Activated CD4-positive, CD25-positive, alpha-beta regulatory T cell (primary cell): Measurements from ENCODE around the gene CALHM4.
"Not testable (repeated sequence)": the region's sequence is repeated elsewhere in the genome, so short reads cannot be mapped to it uniquely, and the experiment has no call there.

Source experiments
- DNase-seq, 4 experiments: peaks; one replicate each; lab custom pipeline; 2025; lab: John Stamatoyannopoulos, UW

The CALHM4 gene

DNA sequence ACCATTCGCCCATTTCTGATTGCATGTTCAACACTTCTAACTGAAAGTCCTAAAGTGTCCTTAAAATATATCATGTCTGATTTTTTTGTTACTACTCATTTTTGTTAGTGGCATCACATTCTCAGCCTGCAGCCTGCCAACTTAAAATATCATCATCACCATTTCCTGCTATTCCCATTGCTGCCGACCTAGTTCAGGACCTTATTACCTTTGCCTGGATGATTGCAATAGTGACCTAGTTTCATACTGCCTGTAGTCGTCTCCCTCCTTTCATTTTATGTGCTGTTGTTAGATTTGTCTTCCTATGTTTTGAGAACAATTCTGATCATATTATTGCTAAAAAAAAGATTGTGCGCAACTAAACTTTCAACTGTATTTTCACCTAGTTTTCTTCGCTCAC is 23.9 kb downstream of the CALHM4 start:
- DNase-seq: no peak

- DNase-seq: no peak
Measured at GRCh38 chr6:116578335-116578734, 24.8 kb downstream of the CALHM4 start.

DNA sequence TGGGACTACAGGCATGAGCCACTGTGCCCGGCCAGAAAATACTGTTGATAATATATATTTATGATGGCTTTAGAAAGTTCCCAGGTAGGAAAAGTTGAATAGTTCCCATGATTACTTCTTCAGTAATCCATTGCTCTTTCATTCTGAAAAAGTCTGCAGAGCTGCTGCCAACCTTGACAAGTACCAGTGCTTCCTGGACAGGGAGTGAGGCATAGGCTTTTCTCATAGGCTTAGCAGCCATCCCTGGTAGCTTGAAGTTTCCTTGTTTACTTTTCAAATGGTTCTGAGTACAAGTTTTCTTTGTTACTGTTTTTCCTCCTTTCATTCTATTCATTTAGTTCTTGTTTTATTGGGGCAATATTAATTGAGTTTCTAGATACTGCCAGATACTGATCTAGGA is 25.6 kb downstream of the CALHM4 start:
- no peak for DNase-seq

GRCh38 chr6:116580198-116580597 is 26.6 kb downstream of the CALHM4 start:
- DNase-seq: no peak

GRCh38 chr6:116586276-116586675 is 32.7 kb downstream of the CALHM4 start:
- no peak for DNase-seq

DNA sequence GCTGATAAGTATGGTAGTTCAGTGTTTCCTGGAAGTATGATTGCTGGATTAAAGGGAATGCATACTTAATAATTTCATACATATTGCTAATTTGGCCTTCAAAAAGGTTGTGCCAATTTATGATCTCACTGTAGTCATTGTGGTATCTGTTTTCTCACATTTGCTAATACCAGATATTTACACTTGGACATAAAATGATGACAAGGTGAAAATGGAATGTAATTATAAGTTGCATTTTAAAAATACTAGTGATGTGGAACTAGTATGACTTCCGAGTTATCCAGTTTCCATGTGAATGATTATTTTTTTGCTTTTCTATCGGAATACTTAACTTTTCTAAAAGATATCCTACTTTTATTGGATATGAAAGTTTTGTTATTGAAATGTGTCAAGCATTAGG is 33.2 kb downstream of the CALHM4 start:
- no peak for DNase-seq

- DNase-seq: no peak
Measured at GRCh38 chr6:116595247-116595646, 41.7 kb downstream of the CALHM4 start.

GRCh38 chr6:116596815-116597214 is 43.3 kb downstream of the CALHM4 start:
- no peak for DNase-seq

DNA sequence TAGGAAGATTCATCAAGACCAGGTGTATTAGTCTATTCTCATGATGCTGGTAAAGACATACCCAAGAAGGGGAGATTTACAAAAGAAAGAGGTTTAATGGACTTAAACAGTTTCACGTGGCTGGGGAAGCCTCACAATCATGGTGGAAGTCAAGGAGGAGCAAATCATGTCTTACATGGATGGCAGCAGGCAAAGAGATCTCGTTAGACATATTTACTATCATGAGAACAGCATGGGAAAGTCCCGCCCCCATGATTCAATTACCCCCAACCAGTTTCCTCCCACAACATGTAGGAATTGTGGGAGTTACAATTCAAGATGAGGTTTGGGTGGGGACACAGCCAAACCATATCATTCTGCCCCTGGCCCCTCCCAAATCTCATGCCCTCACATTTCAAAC is 50.4 kb downstream of the CALHM4 start:
- not testable (repeated sequence) for DNase-seq

DNA sequence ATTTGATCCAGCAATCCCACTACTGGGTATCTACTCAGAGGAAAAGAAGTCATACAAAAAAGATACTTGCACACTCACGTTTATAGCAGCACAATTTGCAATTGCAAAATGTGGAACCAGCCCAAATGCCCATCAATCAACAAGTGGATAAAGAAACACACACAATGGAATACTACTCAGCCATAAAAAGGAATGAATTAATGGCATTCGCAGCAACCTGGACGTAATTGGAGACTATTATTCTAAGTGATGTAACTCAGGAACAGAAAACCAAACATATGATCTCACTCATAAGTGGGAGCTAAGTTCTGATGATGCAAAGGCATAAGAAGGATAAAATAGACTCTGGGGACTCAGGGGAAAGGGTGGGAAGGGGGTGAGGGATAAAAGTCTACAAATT is 51.3 kb downstream of the CALHM4 start:
- not testable (repeated sequence) for DNase-seq

- DNase-seq: no peak
Measured at GRCh38 chr6:116605935-116606334, 52.4 kb downstream of the CALHM4 start.
